ENCODE results near the gene GBP5.
"Not testable (repeated sequence)": the region's sequence is repeated elsewhere in the genome, so short reads cannot be mapped to it uniquely, and the experiment has no call there.

GBP5 gene

GRCh38 chr1:89272269-89273041, at the start of gene GBP5:
Gene GBP5 (minus strand): TSS chr1:89272860. CDS start chr1:89269555, 3,305 bp downstream.
- peak; percentile 65 for DNase-seq

GRCh38 chr1:89322402-89322801, 49.7 kb upstream of the GBP5 start:
- DNase-seq: no peak

- no peak for DNase-seq
Observed at GRCh38 chr1:89312572-89312971, 39.9 kb upstream of the GBP5 start.

- peak; percentile 28 for DNase-seq
Observed at GRCh38 chr1:89311757-89312156, 39.1 kb upstream of the GBP5 start.

GRCh38 chr1:89310976-89311375, 38.3 kb upstream of the GBP5 start:
- no peak for DNase-seq

- DNase-seq: no peak
Observed at GRCh38 chr1:89310505-89310904, 37.8 kb upstream of the GBP5 start.

GRCh38 chr1:89309828-89310227, 37.2 kb upstream of the GBP5 start:
- no peak for DNase-seq

GRCh38 chr1:89306273-89306672, 33.6 kb upstream of the GBP5 start:
- no peak for DNase-seq

GRCh38 chr1:89305493-89305892, 32.8 kb upstream of the GBP5 start:
- no peak for DNase-seq

- no peak for DNase-seq
Observed at GRCh38 chr1:89304572-89305230, 32.0 kb upstream of the GBP5 start.

- DNase-seq: no peak
Observed at GRCh38 chr1:89302697-89303332, 30.2 kb upstream of the GBP5 start.

GRCh38 chr1:89299739-89300463, 27.2 kb upstream of the GBP5 start:
- DNase-seq: not testable (repeated sequence)

GRCh38 chr1:89298461-89298860, 25.8 kb upstream of the GBP5 start:
- no peak for DNase-seq

GRCh38 chr1:89295187-89295586, 22.5 kb upstream of the GBP5 start:
- DNase-seq: no peak

- no peak for DNase-seq
Observed at GRCh38 chr1:89291276-89291675, 18.6 kb upstream of the GBP5 start.

GRCh38 chr1:89288051-89288340, 15.3 kb upstream of the GBP5 start:
- DNase-seq: no peak

GRCh38 chr1:89287181-89288050, 14.8 kb upstream of the GBP5 start:
- no peak for DNase-seq

GRCh38 chr1:89286549-89287180, 14.0 kb upstream of the GBP5 start:
- no peak for DNase-seq

GRCh38 chr1:89285745-89286380, 13.2 kb upstream of the GBP5 start:
- DNase-seq: no peak

- not testable (repeated sequence) for DNase-seq
Observed at GRCh38 chr1:89284078-89284763, 11.6 kb upstream of the GBP5 start.

- DNase-seq: no peak
Observed at GRCh38 chr1:89280766-89281165, 8.1 kb upstream of the GBP5 start.

Data from stimulated activated CD8-positive, alpha-beta memory T cell treated with anti-CD3 and anti-CD28 coated beads, Interleukin-4, amount 100 ng/mL, for 48 hours (primary cell).